Esophagus muscularis mucosa (tissue), 4 donors: ENCODE data around the gene TUFT1. TPM values are rescaled to one million over a fixed set of nuclear protein-coding genes. Genes with fewer than 3 reads are reported as not detected.

ENCODE experiments used
- DNase-seq: peaks from one replicate; pipeline ENCODE4 v3.0.0-alpha.2; 2017; ENCODE audit errors: extremely low spot score
- H3K27ac ChIP-seq, 4 donors: fragments of 200-600 bp; sonication (generic); replicated peaks in 1 of 4; 1 replicate in 3 of 4; 2 replicates in 1 of 4; pipeline ENCODE4 v1.5.1; 2016 to 2019; ENCODE audit warnings: mild to moderate bottlenecking in 1 of 4
- H3K27me3 ChIP-seq, 4 donors: fragments of 200-600 bp; sonication (generic); one replicate each; pipeline versions ENCODE4 v1.5.1 to v1.6.0; 2016 to 2019
- H3K36me3 ChIP-seq, 4 donors: fragments of 200-600 bp; sonication (generic); one replicate each; pipeline ENCODE4 v1.5.1; 2016 to 2019
- H3K4me1 ChIP-seq, 4 donors: fragments of 200-600 bp; sonication (generic); one replicate each; pipeline ENCODE4 v1.5.1; 2016 to 2019
- H3K4me3 ChIP-seq, 4 donors: fragments of 200-600 bp; sonication (generic); 1 replicate in 2 of 4; 2 replicates in 2 of 4; pipeline ENCODE4 v1.5.1; 2016 to 2019; ENCODE audit warnings: mild to moderate bottlenecking in 4 of 4, moderate library complexity in 1 of 4
- H3K9me3 ChIP-seq, 4 donors: fragments of 200-600 bp; sonication (generic); 1 replicate in 3 of 4; 2 replicates in 1 of 4; pipeline ENCODE4 v1.5.1; 2016 to 2019
- CTCF ChIP-seq, 3 experiments: fragments of 200-600 bp in 2 of 3; fragments of 450-650 bp in 1 of 3; sonication (generic) in 2 of 3; IDR thresholded peaks; one replicate each; pipeline ENCODE4 v1.5.1; 2017 to 2019; ENCODE audit warnings: antibody characterized with exemption in 3 of 3, mild to moderate bottlenecking in 2 of 3, moderate library complexity in 1 of 3
- EP300 ChIP-seq: sonication (generic); formaldehyde crosslinking; IDR thresholded peaks from one replicate; pipeline ENCODE4 v1.6.1; 2017; ENCODE audit warnings: antibody characterized with exemption
- POLR2A ChIP-seq: fragments of 450-650 bp; IDR thresholded peaks from one replicate; pipeline ENCODE4 v1.6.1; 2017; ENCODE audit warnings: antibody characterized with exemption, moderate library complexity, mild to moderate bottlenecking, low read depth
- POLR2AphosphoS5 ChIP-seq, 2 donors: sonication (generic); formaldehyde crosslinking; IDR thresholded peaks; one replicate each; pipeline ENCODE4 v1.6.1; 2017; ENCODE audit warnings: antibody characterized with exemption in 2 of 2
- WGBS: methylation state at CpG from one replicate; pipeline ENCODE4 v1.1.5; 2018; 5-methylcytosine and 5-hydroxymethylcytosine counted together
- intact Hi-C: fragments of 100-400 bp; cut with DNase I; formaldehyde crosslinking; loops from one replicate; pipeline ENCODE4 v1.15.1; 2023
- total RNA-seq, 4 donors: library from RNA; depleted of rRNA; stranded (reverse); fragments of >200 nt; gene quantifications; one replicate each; pipeline versions ENCODE4 v1.1.0 to v1.2.1, GENCODE V29; 2016

The TUFT1 gene
- total RNA-seq, 4 donors from 2014 or later, result 10.4 to 24.2 (median 15.9) TPM

GRCh38 chr1:151533870-151534269 is 6.2 kb upstream of the TUFT1 start:
- no peak for DNase-seq
- H3K36me3 ChIP-seq, result peaks cover 0 to 4% (median 0%) of the 10 kb centered on the region in 4 donors
- no peaks in the 10 kb centered on the region for H3K27me3 ChIP-seq
- H3K27ac ChIP-seq, result no peak overlapping the region
- 69% methylated on average over 5 of the region's 10 CpGs for WGBS
- peaks cover 0 to 4% (median 2%) of the 10 kb centered on the region in 4 donors for H3K4me1 ChIP-seq
- TF ChIP-seq POLR2A, result no peak
- TF ChIP-seq POLR2AphosphoS5 (IDR thresholded peaks at IDR 0.05), result no peak
- no peak for TF ChIP-seq CTCF (IDR thresholded peaks at IDR 0.05)
- no peak for TF ChIP-seq EP300
- no peak overlapping the region for H3K4me3 ChIP-seq
- intact Hi-C loops, result loop anchor here (2.0 kb wide), 1 partner anchor 201 kb away; no protein-coding TSS in a partner anchor
- no peaks in the 10 kb centered on the region for H3K9me3 ChIP-seq

- DNase-seq, result no peak
- 61% methylated on average over 12 of the region's 12 CpGs for WGBS
- TF ChIP-seq POLR2AphosphoS5 (IDR thresholded peaks at IDR 0.05) (peak in 1 of 2 donors; percentile 9), CTCF (IDR thresholded peaks at IDR 0.05) (peak; percentile 73 to 91 (median 85)), EP300 (no peak), POLR2A (no peak)
- Histone ChIP-seq H3K4me1 (peaks cover 6 to 13% (median 10%) of the 10 kb centered on the region in 4 donors), H3K27ac (no peak overlapping the region), H3K36me3 (peaks cover 0 to 4% (median 0%) of the 10 kb centered on the region in 4 donors), H3K27me3 (no peaks in the 10 kb centered on the region), H3K4me3 (no peak overlapping the region), H3K9me3 (no peaks in the 10 kb centered on the region)
- intact Hi-C loops, result loop anchor here (2.0 to 5.0 kb wide), 2 partner anchors 92 to 200 kb away; no protein-coding TSS in a partner anchor
Measured at GRCh38 chr1:151534662-151535278, 5.3 kb upstream of the TUFT1 start.

GRCh38 chr1:151535326-151536271 is 4.5 kb upstream of the TUFT1 start:
- TF ChIP-seq CTCF (IDR thresholded peaks at IDR 0.05) (no peak), POLR2A (no peak)
- Histone ChIP-seq H3K9me3 (no peaks in the 10 kb centered on the region), H3K4me1 (peaks cover 7 to 16% (median 12%) of the 10 kb centered on the region in 4 donors), H3K27me3 (no peaks in the 10 kb centered on the region), H3K4me3 (no peak overlapping the region), H3K36me3 (peaks cover 0 to 1% (median 0%) of the 10 kb centered on the region in 4 donors), H3K27ac (no peak overlapping the region)
- WGBS, result 88% methylated on average over 6 of the region's 6 CpGs
- no peak for DNase-seq
- intact Hi-C loops, result loop anchor here (2.0 to 5.0 kb wide), 2 partner anchors 93 to 199 kb away; no protein-coding TSS in a partner anchor

- Histone ChIP-seq H3K36me3 (no peaks in the 10 kb centered on the region), H3K27me3 (no peaks in the 10 kb centered on the region), H3K9me3 (no peaks in the 10 kb centered on the region), H3K27ac (no peak overlapping the region), H3K4me3 (no peak overlapping the region), H3K4me1 (peaks cover 11 to 24% (median 21%) of the 10 kb centered on the region in 4 donors)
- TF ChIP-seq EP300, result no peak
- no peak for TF ChIP-seq POLR2AphosphoS5 (IDR thresholded peaks at IDR 0.05)
- TF ChIP-seq CTCF (IDR thresholded peaks at IDR 0.05), result no peak
- TF ChIP-seq POLR2A, result no peak
- no peak for DNase-seq
- intact Hi-C loops, result loop anchor here (5.0 kb wide), 1 partner anchor 94 kb away; no protein-coding TSS in a partner anchor
- 91% methylated on average over 7 of the region's 7 CpGs for WGBS
Measured at GRCh38 chr1:151536499-151536898, 3.6 kb upstream of the TUFT1 start.
